Astrocyte of the cerebellum (primary cell): ENCODE results near the gene CDH18.
A peak's percentile ranks its signal among the peaks of the same experiment; 100 is the strongest.

ENCODE experiments used
- DNase-seq: peaks from one replicate; pipeline ENCODE4 v3.0.0-alpha.2; 2011; ENCODE audit warnings: low read depth
- H3K4me3 ChIP-seq: 2 replicates; pipeline ENCODE4 v1.5.1; 2011; ENCODE audit warnings: mild to moderate bottlenecking, low read depth, low read length, moderate library complexity
- in situ Hi-C: cut with HindIII; loops from 2 replicates; pipeline ENCODE4 v1.10.0; 2017; ENCODE audit warnings: low sequenced_read_pairs
- TF ChIP-seq, protein P1 (sequence below): IDR thresholded peaks from 2 replicates; pipeline ENCODE4 v1.5.1; 2012; ENCODE audit warnings: low read length, low read depth, moderate library complexity, mild to moderate bottlenecking; ENCODE audit errors: missing control alignments

CDH18 gene, protein sequence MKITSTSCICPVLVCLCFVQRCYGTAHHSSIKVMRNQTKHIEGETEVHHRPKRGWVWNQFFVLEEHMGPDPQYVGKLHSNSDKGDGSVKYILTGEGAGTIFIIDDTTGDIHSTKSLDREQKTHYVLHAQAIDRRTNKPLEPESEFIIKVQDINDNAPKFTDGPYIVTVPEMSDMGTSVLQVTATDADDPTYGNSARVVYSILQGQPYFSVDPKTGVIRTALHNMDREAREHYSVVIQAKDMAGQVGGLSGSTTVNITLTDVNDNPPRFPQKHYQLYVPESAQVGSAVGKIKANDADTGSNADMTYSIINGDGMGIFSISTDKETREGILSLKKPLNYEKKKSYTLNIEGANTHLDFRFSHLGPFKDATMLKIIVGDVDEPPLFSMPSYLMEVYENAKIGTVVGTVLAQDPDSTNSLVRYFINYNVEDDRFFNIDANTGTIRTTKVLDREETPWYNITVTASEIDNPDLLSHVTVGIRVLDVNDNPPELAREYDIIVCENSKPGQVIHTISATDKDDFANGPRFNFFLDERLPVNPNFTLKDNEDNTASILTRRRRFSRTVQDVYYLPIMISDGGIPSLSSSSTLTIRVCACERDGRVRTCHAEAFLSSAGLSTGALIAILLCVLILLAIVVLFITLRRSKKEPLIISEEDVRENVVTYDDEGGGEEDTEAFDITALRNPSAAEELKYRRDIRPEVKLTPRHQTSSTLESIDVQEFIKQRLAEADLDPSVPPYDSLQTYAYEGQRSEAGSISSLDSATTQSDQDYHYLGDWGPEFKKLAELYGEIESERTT

DNA sequence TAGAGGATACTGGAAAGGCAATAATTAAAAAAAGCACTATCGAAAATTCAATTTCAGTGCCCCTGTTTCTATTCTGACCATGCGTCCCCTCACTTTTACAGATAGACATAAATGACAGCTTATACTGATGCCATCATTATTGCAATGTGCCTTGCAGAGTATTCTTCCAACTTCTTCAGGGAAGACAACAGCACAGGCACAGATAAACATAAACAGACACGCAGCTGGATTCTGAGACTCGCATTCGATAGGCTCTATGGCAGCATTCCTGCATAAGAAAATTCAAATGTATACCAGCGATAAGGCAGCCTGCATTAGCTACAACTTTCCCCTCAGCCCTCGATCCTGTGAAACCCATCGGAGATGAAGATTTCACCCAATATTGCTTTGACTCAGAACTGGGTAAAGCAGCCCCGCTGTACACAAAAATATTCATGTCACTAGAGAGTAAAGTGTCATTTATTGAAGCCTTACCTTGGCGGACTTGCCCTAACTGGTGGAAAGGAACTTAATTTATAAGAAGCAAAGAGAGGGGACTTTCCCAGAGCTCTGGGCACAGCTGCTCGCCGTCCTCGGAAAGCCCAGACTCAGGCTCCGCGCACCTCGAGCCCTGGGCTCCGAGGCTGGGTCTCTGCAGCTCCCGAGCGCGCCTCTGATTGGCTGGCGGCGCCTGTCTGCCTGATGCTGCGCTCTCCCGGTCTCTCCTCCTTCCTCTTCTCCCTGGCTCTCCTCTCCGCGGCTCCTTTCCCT lies at the start of gene CDH18:
CDH18 (minus strand) TSS at position 589 of the 750 bp plus-strand sequence. CDS start 149,214 bp downstream, outside the sequence.
- in situ Hi-C loops: no loop called here
- peak; percentile 13 for DNase-seq
- TF ChIP-seq, protein P1, sequence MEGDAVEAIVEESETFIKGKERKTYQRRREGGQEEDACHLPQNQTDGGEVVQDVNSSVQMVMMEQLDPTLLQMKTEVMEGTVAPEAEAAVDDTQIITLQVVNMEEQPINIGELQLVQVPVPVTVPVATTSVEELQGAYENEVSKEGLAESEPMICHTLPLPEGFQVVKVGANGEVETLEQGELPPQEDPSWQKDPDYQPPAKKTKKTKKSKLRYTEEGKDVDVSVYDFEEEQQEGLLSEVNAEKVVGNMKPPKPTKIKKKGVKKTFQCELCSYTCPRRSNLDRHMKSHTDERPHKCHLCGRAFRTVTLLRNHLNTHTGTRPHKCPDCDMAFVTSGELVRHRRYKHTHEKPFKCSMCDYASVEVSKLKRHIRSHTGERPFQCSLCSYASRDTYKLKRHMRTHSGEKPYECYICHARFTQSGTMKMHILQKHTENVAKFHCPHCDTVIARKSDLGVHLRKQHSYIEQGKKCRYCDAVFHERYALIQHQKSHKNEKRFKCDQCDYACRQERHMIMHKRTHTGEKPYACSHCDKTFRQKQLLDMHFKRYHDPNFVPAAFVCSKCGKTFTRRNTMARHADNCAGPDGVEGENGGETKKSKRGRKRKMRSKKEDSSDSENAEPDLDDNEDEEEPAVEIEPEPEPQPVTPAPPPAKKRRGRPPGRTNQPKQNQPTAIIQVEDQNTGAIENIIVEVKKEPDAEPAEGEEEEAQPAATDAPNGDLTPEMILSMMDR: no peak
- peak within 1 kb of the TSS; percentile 46 for H3K4me3 ChIP-seq

DNA sequence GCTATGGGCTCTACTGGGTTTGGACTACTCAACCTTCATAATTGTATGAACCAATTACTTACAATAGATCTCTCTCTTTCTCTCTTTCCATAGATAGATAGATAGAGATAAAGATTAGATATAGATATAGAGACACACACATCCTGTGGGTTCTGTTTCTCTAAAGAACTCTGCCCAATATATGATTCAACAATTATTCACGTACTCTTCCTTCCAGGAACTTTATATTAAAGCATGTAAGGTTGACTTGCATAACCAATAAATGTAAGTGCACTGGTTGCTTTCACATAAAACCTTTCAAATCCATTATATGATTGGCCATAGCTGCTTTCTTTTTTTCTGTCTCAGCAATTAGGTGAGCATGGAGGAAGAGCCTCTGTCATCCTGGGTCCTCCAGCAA lies 46.7 kb upstream of the CDH18 start:
- DNase-seq: no peak
- TF ChIP-seq, protein P1: no peak
- H3K4me3 ChIP-seq: no peak overlapping the region
- in situ Hi-C loops: no loop called here

GRCh38 chr5:20033881-20034280 lies 45.9 kb upstream of the CDH18 start:
- in situ Hi-C loops: no loop called here
- H3K4me3 ChIP-seq: no peak overlapping the region
- no peak for DNase-seq
- TF ChIP-seq, protein P1: no peak

DNA sequence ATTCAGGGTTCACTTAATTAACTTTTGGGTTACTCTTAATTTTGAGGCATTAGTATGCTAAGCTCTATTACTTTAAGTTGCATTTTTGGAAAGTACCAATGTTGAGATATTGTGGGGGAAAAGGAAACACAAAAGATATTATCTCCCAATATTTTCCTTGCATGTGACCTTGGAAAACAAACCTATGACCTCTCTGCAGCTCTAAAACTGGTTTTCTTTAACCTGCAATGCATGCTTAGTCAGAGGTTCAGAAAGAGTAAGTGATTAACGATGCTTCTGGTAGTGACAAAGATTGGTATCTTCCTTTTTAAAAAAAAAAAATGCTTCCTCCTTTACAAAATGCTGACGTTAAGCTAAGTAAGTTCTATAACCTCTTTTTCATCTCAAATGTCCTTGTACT lies 44.9 kb upstream of the CDH18 start:
- no peak for DNase-seq
- H3K4me3 ChIP-seq: no peak overlapping the region
- TF ChIP-seq, protein P1: no peak
- in situ Hi-C loops: no loop called here

DNA sequence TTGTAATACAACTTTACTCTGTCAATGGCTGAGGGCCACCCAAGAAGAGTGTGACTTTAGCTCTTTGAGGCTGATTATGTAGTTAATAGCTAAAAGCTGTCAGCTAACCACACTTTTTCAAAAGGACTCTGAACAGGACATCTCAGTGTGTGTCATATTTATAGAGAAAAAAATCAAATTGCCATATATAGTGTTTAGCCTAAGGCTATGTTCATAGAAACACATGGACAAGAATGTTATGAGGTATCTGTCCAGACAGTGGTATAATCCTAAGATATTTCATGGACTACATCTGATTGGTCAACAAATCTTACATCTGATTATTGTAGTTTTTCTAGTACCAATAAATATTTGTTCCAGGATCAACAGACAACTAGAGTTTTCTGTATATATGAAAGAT lies 42.1 kb upstream of the CDH18 start:
- no peak overlapping the region for H3K4me3 ChIP-seq
- no peak for DNase-seq
- in situ Hi-C loops: no loop called here
- TF ChIP-seq, protein P1: no peak

DNA sequence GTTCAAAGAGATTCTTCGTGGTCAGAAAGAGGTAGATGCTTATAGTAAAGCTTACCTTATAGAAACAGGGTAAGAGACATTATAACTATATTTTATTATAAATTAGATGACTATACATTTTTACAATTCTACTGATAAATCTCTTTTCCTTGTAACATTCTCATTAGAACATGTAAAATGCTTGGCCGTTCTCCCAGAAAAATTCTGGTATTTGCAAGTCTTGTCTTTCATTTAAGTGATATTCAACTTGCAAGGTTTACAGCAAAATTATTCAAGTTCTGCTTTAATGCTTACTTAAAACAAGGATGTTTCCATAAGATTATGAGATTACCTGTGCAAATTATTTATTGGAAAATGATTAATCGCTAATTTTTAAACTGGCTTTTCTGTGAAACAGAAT lies 41.3 kb upstream of the CDH18 start:
- in situ Hi-C loops: no loop called here
- DNase-seq: no peak
- TF ChIP-seq, protein P1: no peak
- H3K4me3 ChIP-seq: no peak overlapping the region
